ENCODE results near the gene KLHL22. TPM values are rescaled to one million over a fixed set of nuclear protein-coding genes. Genes with fewer than 3 reads are reported as not detected.
A peak's percentile ranks its signal among the peaks of the same experiment; 100 is the strongest.

Gene KLHL22
- total RNA-seq, 1 donor from 2014 or later = 21.9 TPM

DNA sequence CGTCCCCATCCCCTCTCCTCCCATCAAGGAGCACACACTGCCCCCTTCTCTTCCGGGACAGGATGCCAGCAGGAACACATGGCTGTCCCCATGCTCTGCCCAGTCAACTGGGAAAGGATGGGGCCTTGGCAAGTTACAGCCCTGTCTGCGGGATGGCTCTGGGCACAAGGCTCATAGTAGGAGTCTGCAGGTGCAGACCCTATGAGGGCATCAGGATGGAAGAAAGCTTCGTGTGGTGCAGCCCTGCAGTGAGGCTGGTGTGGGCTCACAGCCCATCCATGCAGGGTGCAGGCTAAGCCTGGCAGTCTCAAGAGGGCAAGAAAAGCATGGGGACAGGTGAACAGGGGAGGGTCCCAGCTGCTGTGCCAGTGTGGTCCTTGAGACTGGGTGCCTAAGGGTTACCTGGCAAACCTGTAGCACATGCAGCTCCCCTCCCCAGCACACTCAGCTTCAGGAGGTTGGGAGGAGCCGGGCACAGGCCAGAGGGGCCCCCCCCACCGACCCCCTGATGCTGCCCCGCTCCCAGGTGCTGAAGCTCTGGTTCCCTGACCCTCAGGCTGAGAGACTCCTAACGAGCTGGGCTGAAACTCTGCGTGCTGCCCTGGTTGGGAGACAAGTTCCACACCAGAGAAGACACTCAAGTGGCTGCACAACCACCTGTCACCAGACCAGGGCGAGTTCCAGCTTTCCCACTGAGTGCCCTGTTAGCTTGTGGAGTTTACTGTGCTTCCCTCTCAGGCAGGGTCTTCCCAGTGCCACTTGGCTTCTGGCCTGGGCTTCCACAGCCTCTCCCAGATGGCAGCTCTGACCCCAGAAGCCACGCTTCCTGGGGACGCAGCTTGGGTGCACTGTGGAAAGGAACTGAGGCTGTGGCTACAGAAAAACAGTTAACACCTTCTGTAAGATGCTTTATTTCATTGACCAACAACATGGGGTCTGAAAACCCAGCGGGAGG is 54.7 kb downstream of the KLHL22 start:
- peaks cover 5% of the 10 kb centered on the region for H3K4me1 Mint-ChIP-seq (ENCODE audit: low read depth)
- no peaks in the 10 kb centered on the region for H3K9me3 Mint-ChIP-seq
- peaks cover 11% of the 10 kb centered on the region for H3K36me3 Mint-ChIP-seq (ENCODE audit: low read depth)
- intact Hi-C loops (cut with micrococcal nuclease) = no loop called here
- H3K4me3 Mint-ChIP-seq = no peak overlapping the region
- H3K27me3 Mint-ChIP-seq (ENCODE audit: insufficient read depth) = peaks cover 24% of the 10 kb centered on the region
- DNase-seq (ENCODE audit: low spot score) = no peak
- no peak overlapping the region for H3K27ac Mint-ChIP-seq

DNA sequence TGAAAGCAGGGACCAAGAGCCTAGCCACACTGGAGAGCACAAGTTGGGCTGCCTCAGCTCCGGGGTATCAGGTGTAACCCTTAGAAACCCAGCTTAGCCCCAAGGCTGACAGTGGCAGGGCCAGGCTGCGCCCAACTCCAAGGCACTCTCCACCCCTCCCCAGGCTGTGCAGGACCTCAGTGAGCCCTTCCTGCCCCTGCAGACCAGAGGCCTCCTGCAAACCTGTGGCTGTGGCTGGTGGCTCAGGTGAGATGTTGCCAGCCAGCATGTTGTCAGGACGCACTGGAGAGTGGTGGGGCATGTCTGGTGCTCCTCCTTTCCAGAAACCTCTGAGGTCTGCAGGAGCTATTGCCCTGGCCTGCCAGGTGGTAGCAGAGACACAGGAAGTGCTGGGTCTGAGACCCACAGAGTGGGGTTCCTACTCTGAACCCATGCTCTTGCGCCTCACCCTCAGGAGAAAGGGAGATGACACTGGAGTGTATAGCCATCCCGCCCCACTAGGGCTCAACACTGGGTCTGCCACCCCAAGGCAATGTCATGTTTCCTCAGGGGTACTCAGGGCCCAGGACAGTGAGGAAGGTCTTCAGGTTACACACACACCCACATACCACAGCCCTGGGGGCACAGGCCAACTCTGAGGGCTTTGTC is 55.5 kb downstream of the KLHL22 start:
- Mint-ChIP-seq H3K4me3 (no peak overlapping the region), H3K4me1 (ENCODE audit: low read depth) (peaks cover 5% of the 10 kb centered on the region), H3K9me3 (no peaks in the 10 kb centered on the region), H3K27me3 (ENCODE audit: insufficient read depth) (peaks cover 33% of the 10 kb centered on the region), H3K27ac (no peak overlapping the region), H3K36me3 (ENCODE audit: low read depth) (peaks cover 11% of the 10 kb centered on the region)
- no peak for DNase-seq (ENCODE audit: low spot score)
- intact Hi-C loops (cut with micrococcal nuclease) = loop anchor here (10.0 kb wide), 1 partner anchor 465 kb away; no protein-coding TSS in a partner anchor

DNA sequence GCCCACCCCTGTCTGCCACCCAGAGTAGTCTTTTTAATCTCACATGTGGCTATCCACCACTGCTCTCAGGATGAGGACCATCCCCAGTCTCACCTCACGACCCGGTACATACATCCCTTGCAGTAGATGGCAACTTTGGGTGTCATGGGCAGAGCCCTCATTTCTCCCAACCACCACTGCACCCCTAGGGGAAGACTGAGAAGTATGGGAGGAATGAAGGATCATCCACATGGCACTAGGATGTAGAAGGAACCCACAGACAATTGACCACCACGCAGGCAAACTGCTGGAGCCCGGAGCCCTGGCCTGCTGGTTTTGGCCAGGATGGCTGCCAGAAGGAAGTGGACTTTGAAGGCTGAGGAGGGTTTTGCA is 56.1 kb downstream of the KLHL22 start:
- peaks cover 38% of the 10 kb centered on the region for H3K27me3 Mint-ChIP-seq (ENCODE audit: insufficient read depth)

DNA sequence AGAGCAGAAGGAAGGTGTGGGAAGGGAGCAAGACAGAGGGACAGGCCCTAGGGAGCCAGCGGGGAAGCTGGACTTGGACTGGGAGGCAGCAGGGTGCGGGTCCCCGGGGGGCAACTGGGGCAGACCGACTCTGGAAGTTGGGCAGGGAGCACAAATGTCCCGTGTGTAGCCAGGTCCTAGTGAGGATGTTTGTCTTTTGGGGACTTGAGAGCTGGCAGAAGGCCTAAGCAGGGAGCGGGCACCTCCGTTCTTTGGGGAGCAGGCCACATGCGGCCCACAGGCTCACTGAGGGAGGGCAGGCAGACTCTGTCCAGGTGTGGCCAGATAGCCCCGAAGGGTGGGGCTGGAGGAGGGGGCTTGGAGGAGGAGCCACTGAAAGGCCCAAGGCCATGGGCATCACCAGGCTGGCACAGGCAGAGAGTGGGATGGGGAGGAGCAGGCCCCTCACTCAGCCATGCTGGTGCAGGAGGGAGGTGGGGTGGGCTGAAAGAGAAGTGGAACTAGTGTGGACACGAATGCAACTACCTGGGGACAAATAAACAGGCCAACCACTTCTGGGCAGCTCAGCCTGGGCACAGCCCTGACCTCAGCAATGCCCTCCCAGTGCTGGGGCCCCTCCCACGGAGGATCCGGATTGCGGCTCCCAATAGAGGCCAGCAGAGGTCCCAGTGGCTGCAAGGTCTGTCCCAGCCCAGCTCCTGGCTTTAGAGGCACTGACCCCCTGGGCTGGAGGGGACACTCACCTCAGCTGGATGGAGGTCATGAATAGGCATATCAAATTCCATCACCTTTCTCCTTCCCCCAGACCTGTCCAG is 56.7 kb downstream of the KLHL22 start:
- no peak for DNase-seq (ENCODE audit: low spot score)
- no peak overlapping the region for H3K27ac Mint-ChIP-seq
- no peaks in the 10 kb centered on the region for H3K9me3 Mint-ChIP-seq
- peaks cover 8% of the 10 kb centered on the region for H3K36me3 Mint-ChIP-seq (ENCODE audit: low read depth)
- H3K27me3 Mint-ChIP-seq (ENCODE audit: insufficient read depth) = peaks cover 42% of the 10 kb centered on the region
- H3K4me1 Mint-ChIP-seq (ENCODE audit: low read depth) = peaks cover 5% of the 10 kb centered on the region
- no peak overlapping the region for H3K4me3 Mint-ChIP-seq
- intact Hi-C loops (cut with micrococcal nuclease) = loop anchor here (10.0 kb wide), 1 partner anchor 464 kb away; no protein-coding TSS in a partner anchor

More for the DNA sequence above, 56.1 kb downstream of the KLHL22 start:
- no peak overlapping the region for H3K27ac Mint-ChIP-seq
- H3K4me3 Mint-ChIP-seq = no peak overlapping the region
- H3K36me3 Mint-ChIP-seq (ENCODE audit: low read depth) = peaks cover 11% of the 10 kb centered on the region
- no peak for DNase-seq (ENCODE audit: low spot score)
- H3K9me3 Mint-ChIP-seq = no peaks in the 10 kb centered on the region
- peaks cover 5% of the 10 kb centered on the region for H3K4me1 Mint-ChIP-seq (ENCODE audit: low read depth)
- intact Hi-C loops (cut with micrococcal nuclease) = loop anchor here (10.0 kb wide), 1 partner anchor 465 kb away; no protein-coding TSS in a partner anchor

DNA sequence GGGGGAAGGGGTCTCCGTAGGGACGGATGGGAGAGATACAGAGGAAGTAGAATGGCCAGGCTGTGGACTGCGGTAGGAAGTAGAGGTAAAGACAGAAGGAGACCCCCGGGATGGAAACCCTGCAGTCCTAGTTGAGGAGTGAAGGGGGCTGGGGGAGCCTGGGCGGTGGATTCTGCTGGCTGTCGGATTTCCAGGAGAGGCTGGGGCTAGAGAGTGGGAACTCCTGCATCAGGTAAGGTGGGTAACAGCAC is 57.2 kb downstream of the KLHL22 start:
- DNase-seq (ENCODE audit: low spot score) = no peak
- intact Hi-C loops (cut with micrococcal nuclease) = loop anchor here (10.0 kb wide), 1 partner anchor 464 kb away; no protein-coding TSS in a partner anchor
- peaks cover 8% of the 10 kb centered on the region for H3K36me3 Mint-ChIP-seq (ENCODE audit: low read depth)
- H3K27me3 Mint-ChIP-seq (ENCODE audit: insufficient read depth) = peaks cover 43% of the 10 kb centered on the region
- H3K27ac Mint-ChIP-seq = no peak overlapping the region
- H3K4me1 Mint-ChIP-seq (ENCODE audit: low read depth) = peaks cover 5% of the 10 kb centered on the region
- H3K4me3 Mint-ChIP-seq = no peak overlapping the region
- H3K9me3 Mint-ChIP-seq = no peaks in the 10 kb centered on the region

DNA sequence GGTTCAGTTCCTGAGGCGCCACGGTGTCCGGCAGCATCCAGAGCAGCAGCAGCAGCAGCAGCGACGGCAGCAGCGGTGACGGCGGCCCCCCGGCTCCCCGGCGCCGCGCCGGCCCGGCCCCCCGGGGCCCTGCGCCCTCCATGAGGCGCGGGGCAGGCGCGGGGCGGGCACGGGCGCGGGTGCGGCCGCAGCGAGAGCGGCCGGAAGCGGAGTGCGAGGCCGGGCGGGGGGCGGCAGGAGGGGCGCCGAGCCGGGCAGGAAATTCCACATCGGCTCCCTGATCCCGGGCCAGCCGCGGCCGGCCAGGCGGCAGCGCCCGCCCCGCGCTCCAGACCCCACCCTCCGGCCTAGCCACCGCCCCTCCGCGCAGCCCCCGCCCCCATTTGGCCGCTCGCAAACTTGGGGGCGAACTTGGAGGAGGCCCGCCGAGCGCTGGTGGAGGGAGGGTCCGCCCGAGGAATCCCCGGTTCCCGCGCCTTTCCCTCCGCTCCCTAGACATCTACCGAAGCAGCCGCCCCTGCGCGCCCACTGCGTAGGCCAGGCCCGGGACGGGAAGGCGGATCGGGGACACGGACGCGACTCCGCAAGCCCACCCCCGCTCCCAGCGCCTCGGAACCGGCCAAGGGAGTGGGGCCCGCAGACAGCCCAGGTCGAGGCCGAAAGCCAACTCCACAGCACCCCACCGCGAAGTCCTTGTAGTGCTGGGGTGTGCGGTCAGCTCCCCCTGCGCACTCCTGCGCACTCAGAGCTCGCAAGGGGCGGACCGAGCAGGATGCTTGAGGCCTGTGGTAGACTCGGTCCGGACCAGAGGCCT is 57.8 kb downstream of the KLHL22 start, which contains the start of gene SCARF2:
Gene SCARF2, minus strand, starts transcription at position 213 of the 814 bp plus-strand sequence. Its CDS starts 71 bp downstream, at position 142.
- intact Hi-C loops (cut with micrococcal nuclease) = loop anchor here (1.0 to 10.0 kb wide), 2 partner anchors 9 to 463 kb away; no protein-coding TSS in a partner anchor
- DNase-seq (ENCODE audit: low spot score) = no peak
- H3K27ac Mint-ChIP-seq = no peak within 1 kb of the TSS
- H3K4me3 Mint-ChIP-seq = peak within 1 kb of the TSS; percentile 56
- no peaks in the 10 kb centered on the region for H3K9me3 Mint-ChIP-seq
- H3K4me1 Mint-ChIP-seq (ENCODE audit: low read depth) = peaks cover 5% of the 10 kb centered on the region
- H3K36me3 Mint-ChIP-seq (ENCODE audit: low read depth) = peaks cover 7% of the 10 kb centered on the region
- H3K27me3 Mint-ChIP-seq (ENCODE audit: insufficient read depth) = peaks cover 48% of the 10 kb centered on the region

DNA sequence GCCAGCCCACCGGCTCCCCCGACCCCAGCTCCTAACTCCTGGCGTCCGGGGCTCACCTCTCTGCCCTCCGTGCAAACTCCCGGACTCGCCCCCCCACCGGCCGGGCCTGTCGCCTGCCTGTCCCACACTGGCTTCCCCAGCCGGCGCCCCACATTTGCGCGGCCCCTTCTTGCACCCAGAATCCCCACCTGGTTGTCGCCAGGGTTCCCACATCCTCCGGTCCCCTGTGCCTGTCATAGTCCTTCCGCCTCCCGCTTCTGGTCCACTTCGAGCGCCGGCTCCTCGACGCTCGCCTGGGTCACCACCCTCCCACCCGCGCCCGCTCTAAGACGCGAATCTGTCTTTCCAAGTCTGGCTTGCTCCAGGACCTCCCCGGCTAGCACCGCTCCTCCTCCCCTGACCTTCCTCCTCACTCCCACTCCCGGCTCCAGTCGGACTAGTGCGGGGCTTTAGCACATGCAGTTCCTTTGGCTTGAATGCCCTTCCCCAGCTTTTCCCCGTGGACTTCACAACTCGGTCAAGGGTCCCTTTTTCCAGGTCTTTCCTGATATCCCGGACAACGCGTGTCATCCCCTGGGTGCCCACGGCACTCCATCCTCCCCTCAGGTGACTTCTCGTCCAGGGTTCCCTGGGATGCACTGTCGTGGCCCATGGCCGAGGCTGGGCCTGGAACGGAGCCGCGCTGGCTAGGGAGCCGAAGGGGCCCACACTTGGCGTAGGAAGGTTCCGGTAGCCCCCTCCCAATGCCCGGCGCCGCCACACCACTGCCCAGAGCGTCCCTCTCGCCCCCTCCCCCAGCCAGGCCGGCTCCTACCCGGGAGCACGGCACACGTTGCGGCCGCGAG is 58.6 kb downstream of the KLHL22 start:
- intact Hi-C loops (cut with micrococcal nuclease) = loop anchor here (1.0 to 10.0 kb wide), 2 partner anchors 8 to 462 kb away; no protein-coding TSS in a partner anchor
- Mint-ChIP-seq H3K4me3 (peak overlapping the region; percentile 56), H3K27ac (no peak overlapping the region), H3K36me3 (ENCODE audit: low read depth) (peaks cover 4% of the 10 kb centered on the region), H3K9me3 (no peaks in the 10 kb centered on the region), H3K4me1 (ENCODE audit: low read depth) (peaks cover 5% of the 10 kb centered on the region), H3K27me3 (ENCODE audit: insufficient read depth) (peaks cover 56% of the 10 kb centered on the region)
- DNase-seq (ENCODE audit: low spot score) = no peak

DNA sequence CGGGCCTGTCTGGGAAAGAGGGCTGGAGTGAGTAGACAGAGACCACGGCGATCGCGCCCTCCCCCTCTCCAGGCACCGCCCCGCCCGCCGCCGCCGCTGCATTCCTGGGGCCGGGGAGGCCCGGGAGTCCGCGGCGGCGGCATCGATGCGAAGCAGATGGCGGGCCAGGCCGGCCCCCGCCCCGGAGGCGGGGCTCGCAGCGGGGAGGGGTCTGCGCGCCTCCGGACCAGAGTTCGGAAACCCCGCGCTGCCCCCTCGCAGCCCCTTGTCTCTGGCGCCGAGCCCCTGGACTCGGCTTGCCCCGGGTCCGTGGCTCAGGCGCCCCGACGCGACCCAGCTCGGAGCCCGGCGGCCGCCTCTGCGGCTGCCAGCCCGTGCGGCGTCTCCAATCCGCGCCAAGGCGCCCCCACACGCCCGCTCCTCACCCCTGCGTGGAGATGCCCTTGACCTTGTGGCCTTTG is 59.3 kb downstream of the KLHL22 start:
- DNase-seq (ENCODE audit: low spot score) = no peak
- peaks cover 5% of the 10 kb centered on the region for H3K4me1 Mint-ChIP-seq (ENCODE audit: low read depth)
- intact Hi-C loops (cut with micrococcal nuclease) = loop anchor here (10.0 kb wide), 1 partner anchor 462 kb away; no protein-coding TSS in a partner anchor
- no peak overlapping the region for H3K4me3 Mint-ChIP-seq
- no peaks in the 10 kb centered on the region for H3K9me3 Mint-ChIP-seq
- no peak overlapping the region for H3K27ac Mint-ChIP-seq
- peaks cover 57% of the 10 kb centered on the region for H3K27me3 Mint-ChIP-seq (ENCODE audit: insufficient read depth)
- H3K36me3 Mint-ChIP-seq (ENCODE audit: low read depth) = peaks cover 4% of the 10 kb centered on the region

DNA sequence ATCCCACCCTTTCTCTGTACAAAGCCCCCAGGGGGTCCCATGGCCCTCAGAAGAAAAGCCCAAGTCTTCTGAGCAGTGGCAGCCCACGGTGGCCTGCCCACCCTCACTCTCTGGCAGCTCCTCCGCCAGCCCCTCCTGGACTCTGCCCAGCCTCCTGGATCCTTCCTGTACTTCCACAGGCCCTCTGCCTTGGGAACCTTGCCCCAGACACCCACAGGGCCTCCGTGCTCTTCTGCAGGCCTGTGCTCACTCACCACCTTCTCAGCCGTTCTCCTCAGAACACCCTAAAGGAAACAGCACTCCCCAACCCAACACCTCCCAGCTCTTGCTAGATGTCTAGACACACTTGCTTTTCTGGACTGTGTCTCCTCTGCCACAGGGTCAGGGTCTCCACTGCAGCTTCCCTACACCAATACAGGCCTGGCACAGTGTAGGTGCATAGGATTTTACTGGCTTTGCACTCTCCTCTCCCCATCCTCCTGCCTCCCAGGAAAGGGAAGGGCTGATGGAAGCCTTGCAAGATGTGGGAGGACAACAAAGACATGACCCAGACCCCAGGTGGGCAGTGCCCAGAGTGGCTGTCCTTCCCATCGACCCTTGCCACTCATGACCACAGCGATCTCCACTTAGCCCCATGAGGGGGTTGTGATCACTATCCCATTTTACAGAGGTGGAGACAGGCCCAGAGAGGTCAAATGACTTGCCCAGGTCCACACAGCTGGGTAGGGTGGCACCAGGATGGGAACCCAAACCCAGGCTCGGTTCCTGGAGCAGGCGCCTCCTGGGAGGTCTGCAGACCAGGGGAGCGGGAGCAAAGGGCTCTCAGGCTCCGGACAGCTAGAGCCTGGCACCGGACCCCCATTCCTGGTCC is 59.9 kb downstream of the KLHL22 start:
- intact Hi-C loops (cut with micrococcal nuclease) = loop anchor here (10.0 kb wide), 1 partner anchor 461 kb away; no protein-coding TSS in a partner anchor
- H3K9me3 Mint-ChIP-seq = no peaks in the 10 kb centered on the region
- H3K27ac Mint-ChIP-seq = no peak overlapping the region
- DNase-seq (ENCODE audit: low spot score) = no peak
- peaks cover 5% of the 10 kb centered on the region for H3K4me1 Mint-ChIP-seq (ENCODE audit: low read depth)
- H3K27me3 Mint-ChIP-seq (ENCODE audit: insufficient read depth) = peaks cover 57% of the 10 kb centered on the region
- peaks cover 4% of the 10 kb centered on the region for H3K36me3 Mint-ChIP-seq (ENCODE audit: low read depth)
- no peak overlapping the region for H3K4me3 Mint-ChIP-seq

DNA sequence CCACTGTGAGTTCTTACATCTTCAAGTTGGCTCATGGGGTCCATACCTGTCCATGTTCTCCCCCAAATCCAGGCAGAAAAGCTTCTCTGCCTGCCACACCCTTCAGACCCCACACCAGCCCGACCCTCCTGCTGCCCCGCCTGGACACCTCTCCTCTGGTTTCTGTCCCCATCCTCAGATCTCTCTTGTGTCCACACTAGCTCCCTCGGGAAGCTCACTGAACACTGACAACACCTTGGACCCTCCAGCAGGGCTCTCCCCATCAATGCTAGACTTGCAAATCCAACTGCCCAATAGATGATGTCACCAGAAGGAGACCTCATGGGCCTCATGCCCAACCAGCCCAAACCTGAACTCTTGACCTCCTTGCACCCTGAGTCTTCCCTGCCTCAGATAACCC is 60.8 kb downstream of the KLHL22 start:
- no peak overlapping the region for H3K27ac Mint-ChIP-seq
- H3K27me3 Mint-ChIP-seq (ENCODE audit: insufficient read depth) = peaks cover 61% of the 10 kb centered on the region
- peaks cover 5% of the 10 kb centered on the region for H3K4me1 Mint-ChIP-seq (ENCODE audit: low read depth)
- DNase-seq (ENCODE audit: low spot score) = no peak
- no peaks in the 10 kb centered on the region for H3K9me3 Mint-ChIP-seq
- no peak overlapping the region for H3K4me3 Mint-ChIP-seq
- intact Hi-C loops (cut with micrococcal nuclease) = loop anchor here (10.0 kb wide), 1 partner anchor 460 kb away; no protein-coding TSS in a partner anchor
- peaks cover 4% of the 10 kb centered on the region for H3K36me3 Mint-ChIP-seq (ENCODE audit: low read depth)
